H1 (cell line): ENCODE data around the gene TCL1A.

Experiments
- FOSL1 ChIP-seq: IDR thresholded peaks from 2 replicates; pipeline ENCODE4 v1.6.1; 2011; ENCODE audit warnings: mild to moderate bottlenecking, low read depth, low read length, moderate library complexity; ENCODE audit not compliant: insufficient read depth
- SP4 ChIP-seq: IDR thresholded peaks from 2 replicates; pipeline ENCODE4 v1.6.1; 2012; ENCODE audit warnings: low read length, inconsistent platforms

- TF ChIP-seq FOSL1, result no peak
- no peak for TF ChIP-seq SP4
These were observed 14.5 kb downstream of the TCL1A start for GRCh38 chr14:95699412-95699811.
